Sigmoid colon (tissue), 4 donors: ENCODE results near the gene ALKBH5.

ENCODE experiments used
- POLR2AphosphoS5 ChIP-seq, 4 donors: sonication (generic); formaldehyde crosslinking; IDR thresholded peaks; one replicate each; pipeline ENCODE4 v1.6.1; 2017; ENCODE audit warnings: antibody characterized with exemption in 4 of 4
- TF ChIP-seq, protein P1 (sequence below), 4 experiments: fragments of 450-650 bp in 3 of 4; fragments of 200-600 bp in 1 of 4; IDR thresholded peaks; one replicate each; pipeline ENCODE4 v1.5.1; 2016 to 2019; ENCODE audit warnings: antibody characterized with exemption in 4 of 4, mild to moderate bottlenecking in 3 of 4, moderate library complexity in 2 of 4

DNA sequence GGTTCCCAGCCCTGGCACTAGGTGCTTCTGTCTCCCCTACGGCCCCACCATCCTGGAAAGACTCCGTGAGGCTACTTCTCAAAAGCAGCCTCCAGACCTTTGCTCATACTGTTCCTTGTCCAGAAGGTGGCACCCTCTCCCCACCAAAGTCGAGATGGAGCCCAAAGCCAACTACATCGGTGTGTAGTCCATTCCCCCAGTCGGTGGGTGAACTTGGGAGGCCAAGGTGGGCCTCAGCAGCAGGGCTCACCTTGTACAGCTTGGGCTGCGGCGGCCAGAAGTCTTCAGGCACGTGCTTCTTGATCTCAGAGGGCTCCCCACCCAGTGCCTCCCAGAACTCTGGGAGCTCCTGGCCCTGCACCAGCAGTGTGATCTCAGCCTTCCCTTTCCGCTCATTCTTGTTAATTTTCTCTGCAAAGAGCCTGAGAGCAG, 64.7 kb downstream of the ALKBH5 start:
- peak in 1 of 4 donors; percentile 38 for TF ChIP-seq POLR2AphosphoS5 (IDR thresholded peaks at IDR 0.05)
- TF ChIP-seq, protein P1, sequence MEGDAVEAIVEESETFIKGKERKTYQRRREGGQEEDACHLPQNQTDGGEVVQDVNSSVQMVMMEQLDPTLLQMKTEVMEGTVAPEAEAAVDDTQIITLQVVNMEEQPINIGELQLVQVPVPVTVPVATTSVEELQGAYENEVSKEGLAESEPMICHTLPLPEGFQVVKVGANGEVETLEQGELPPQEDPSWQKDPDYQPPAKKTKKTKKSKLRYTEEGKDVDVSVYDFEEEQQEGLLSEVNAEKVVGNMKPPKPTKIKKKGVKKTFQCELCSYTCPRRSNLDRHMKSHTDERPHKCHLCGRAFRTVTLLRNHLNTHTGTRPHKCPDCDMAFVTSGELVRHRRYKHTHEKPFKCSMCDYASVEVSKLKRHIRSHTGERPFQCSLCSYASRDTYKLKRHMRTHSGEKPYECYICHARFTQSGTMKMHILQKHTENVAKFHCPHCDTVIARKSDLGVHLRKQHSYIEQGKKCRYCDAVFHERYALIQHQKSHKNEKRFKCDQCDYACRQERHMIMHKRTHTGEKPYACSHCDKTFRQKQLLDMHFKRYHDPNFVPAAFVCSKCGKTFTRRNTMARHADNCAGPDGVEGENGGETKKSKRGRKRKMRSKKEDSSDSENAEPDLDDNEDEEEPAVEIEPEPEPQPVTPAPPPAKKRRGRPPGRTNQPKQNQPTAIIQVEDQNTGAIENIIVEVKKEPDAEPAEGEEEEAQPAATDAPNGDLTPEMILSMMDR (IDR thresholded peaks at IDR 0.05): peak; percentile 19 to 54 (median 46)
